OCI-LY3 (cell line): ENCODE measurements around the gene RPEL1.
"Not testable (repeated sequence)": the region's sequence is repeated elsewhere in the genome, so short reads cannot be mapped to it uniquely, and the experiment has no call there.

Experiments
- CTCF ChIP-seq: fragments of 200-600, 300-600 bp; sonication (generic); IDR thresholded peaks from 2 replicates; pipeline ENCODE4 v1.5.1; 2014; ENCODE audit warnings: antibody characterized with exemption, low read length, low read depth
- EZH2phosphoT487 ChIP-seq: fragments of 200-600 bp; shearing (Covaris generic); IDR thresholded peaks from 2 replicates; pipeline ENCODE4 v1.6.1; 2018; ENCODE audit warnings: antibody characterized with exemption, mixed run types, low read depth

DNA sequence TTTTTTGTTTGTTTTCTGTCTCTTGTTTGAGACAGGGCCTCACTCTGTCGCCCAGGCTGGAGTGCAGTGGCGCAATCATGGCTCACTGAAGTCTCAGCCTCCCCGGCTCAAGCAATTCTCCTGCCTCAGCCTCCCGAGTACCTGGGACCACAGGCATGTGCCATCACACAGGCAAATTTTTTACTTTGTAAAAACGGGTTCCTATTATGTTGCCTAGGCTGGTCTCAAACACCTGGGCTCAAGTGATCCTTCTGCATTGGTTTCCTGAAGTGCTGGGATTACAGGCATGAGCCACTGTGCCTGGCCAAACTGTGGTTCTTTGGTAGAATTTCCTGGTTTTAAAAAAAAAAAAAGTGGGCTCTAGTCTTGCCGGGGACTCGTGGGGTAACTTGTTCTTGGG lies at the start of gene RPEL1:
- TF ChIP-seq CTCF, EZH2phosphoT487: not testable (repeated sequence)
